Tibial nerve (tissue), 4 donors: Measurements from ENCODE around the gene CNP. TPM values are rescaled to one million over a fixed set of nuclear protein-coding genes. Genes with fewer than 3 reads are reported as not detected.

Experiments
- DNase-seq, 2 donors: peaks; one replicate each; pipeline ENCODE4 v3.0.0-alpha.2; 2019; ENCODE audit warnings: low spot score in 2 of 2
- H3K27ac ChIP-seq, 4 donors: fragments of 200-600 bp; sonication (generic) in 3 of 4; one replicate each; pipeline ENCODE4 v1.5.1; 2017 to 2019; ENCODE audit warnings: mild to moderate bottlenecking in 1 of 4
- H3K27me3 ChIP-seq, 2 donors: fragments of 200-600 bp; sonication (generic) in 1 of 2; one replicate each; pipeline versions ENCODE4 v1.5.1 to v1.6.0; 2017 to 2019
- H3K36me3 ChIP-seq, 3 donors: fragments of 200-600 bp; sonication (generic); one replicate each; pipeline ENCODE4 v1.5.1; 2018 to 2019
- H3K4me1 ChIP-seq, 4 donors: fragments of 200-600 bp; sonication (generic) in 3 of 4; one replicate each; pipeline ENCODE4 v1.5.1; 2017 to 2019
- H3K4me3 ChIP-seq, 4 donors: fragments of 200-600 bp; sonication (generic) in 3 of 4; one replicate each; pipeline ENCODE4 v1.5.1; 2017 to 2019; ENCODE audit warnings: mild to moderate bottlenecking in 1 of 4, moderate library complexity in 1 of 4
- H3K9me3 ChIP-seq, 4 donors: fragments of 200-600 bp; sonication (generic) in 3 of 4; one replicate each; pipeline ENCODE4 v1.5.1; 2017 to 2019
- EP300 ChIP-seq, 2 donors: sonication (generic); formaldehyde crosslinking; IDR thresholded peaks; one replicate each; pipeline ENCODE4 v1.6.1; 2017; ENCODE audit warnings: antibody characterized with exemption in 2 of 2, mild to moderate bottlenecking in 1 of 2
- POLR2A ChIP-seq, 2 donors: fragments of 450-650 bp; IDR thresholded peaks; one replicate each; pipeline ENCODE4 v1.6.1; 2017; ENCODE audit warnings: antibody characterized with exemption in 2 of 2, mild to moderate bottlenecking in 2 of 2, moderate library complexity in 2 of 2
- WGBS, 2 donors: methylation state at CpG; one replicate each; pipeline ENCODE4 v1.1.5; 2018; 5-methylcytosine and 5-hydroxymethylcytosine counted together
- total RNA-seq, 4 donors: library from RNA; depleted of rRNA; stranded (reverse); fragments of >200 nt; gene quantifications; one replicate each; pipeline ENCODE4 v1.1.0, GENCODE V29; 2016
- TF ChIP-seq, protein P1 (sequence below), 5 experiments: fragments of 200-600 bp in 3 of 5; fragments of 450-650 bp in 2 of 5; sonication (generic) in 3 of 5; IDR thresholded peaks; one replicate each; pipeline ENCODE4 v1.5.1; 2016 to 2019; ENCODE audit warnings: antibody characterized with exemption in 5 of 5, mild to moderate bottlenecking in 3 of 5, moderate library complexity in 2 of 5

CNP gene
- total RNA-seq, 4 donors from 2014 or later, result 174 to 345 (median 256) TPM

- H3K27ac ChIP-seq, result peak overlapping the region in 3 of 4 donors; percentile 53 to 80 (median 76)
- DNase-seq, result peak in 1 of 2 donors; percentile 10
- H3K9me3 ChIP-seq, result no peaks in the 10 kb centered on the region
- H3K4me3 ChIP-seq, result no peak overlapping the region
- TF ChIP-seq POLR2A (IDR thresholded peaks at IDR 0.05), result no peak
- no peaks in the 10 kb centered on the region for H3K27me3 ChIP-seq
- H3K36me3 ChIP-seq, result peaks cover 0 to 32% (median 14%) of the 10 kb centered on the region in 3 donors
- WGBS, 2 donors, result 77 to 86% methylated on average over 15 of the region's 15 CpGs
- H3K4me1 ChIP-seq, result peaks cover 4 to 71% (median 29%) of the 10 kb centered on the region in 4 donors
Measured at GRCh38 chr17:42023524-42024349, 57.1 kb downstream of the CNP start.

DNA sequence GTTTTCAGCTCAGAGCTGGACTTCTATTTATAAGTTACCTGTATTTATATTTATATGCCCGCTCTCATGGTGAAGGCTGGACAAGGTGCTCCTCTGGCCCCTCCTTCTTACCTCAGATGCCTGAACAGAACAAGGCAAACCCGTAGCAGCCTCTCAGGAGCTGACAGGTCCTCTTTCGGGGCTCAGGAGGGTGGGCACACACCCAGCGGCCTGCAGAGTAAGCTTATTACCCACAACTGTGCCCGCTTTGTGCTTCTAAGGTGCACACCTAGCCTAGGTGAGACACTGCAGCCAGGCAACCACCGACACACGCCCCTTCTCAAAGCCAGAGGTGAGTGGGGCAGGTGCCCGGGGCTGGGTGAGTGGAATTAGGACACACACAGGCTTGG, 58.6 kb downstream of the CNP start:
- WGBS, 2 donors, result 63 to 71% methylated on average over 8 of the region's 8 CpGs
- peaks cover 0 to 34% (median 14%) of the 10 kb centered on the region in 3 donors for H3K36me3 ChIP-seq
- H3K27me3 ChIP-seq, result no peaks in the 10 kb centered on the region
- H3K27ac ChIP-seq, result peak overlapping the region in 3 of 4 donors; percentile 53 to 80 (median 76)
- no peak overlapping the region for H3K4me3 ChIP-seq
- H3K9me3 ChIP-seq, result no peaks in the 10 kb centered on the region
- peaks cover 4 to 65% (median 27%) of the 10 kb centered on the region in 4 donors for H3K4me1 ChIP-seq
- no peak for TF ChIP-seq EP300 (IDR thresholded peaks at IDR 0.05)
- TF ChIP-seq, protein P1, sequence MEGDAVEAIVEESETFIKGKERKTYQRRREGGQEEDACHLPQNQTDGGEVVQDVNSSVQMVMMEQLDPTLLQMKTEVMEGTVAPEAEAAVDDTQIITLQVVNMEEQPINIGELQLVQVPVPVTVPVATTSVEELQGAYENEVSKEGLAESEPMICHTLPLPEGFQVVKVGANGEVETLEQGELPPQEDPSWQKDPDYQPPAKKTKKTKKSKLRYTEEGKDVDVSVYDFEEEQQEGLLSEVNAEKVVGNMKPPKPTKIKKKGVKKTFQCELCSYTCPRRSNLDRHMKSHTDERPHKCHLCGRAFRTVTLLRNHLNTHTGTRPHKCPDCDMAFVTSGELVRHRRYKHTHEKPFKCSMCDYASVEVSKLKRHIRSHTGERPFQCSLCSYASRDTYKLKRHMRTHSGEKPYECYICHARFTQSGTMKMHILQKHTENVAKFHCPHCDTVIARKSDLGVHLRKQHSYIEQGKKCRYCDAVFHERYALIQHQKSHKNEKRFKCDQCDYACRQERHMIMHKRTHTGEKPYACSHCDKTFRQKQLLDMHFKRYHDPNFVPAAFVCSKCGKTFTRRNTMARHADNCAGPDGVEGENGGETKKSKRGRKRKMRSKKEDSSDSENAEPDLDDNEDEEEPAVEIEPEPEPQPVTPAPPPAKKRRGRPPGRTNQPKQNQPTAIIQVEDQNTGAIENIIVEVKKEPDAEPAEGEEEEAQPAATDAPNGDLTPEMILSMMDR (IDR thresholded peaks at IDR 0.05), result no peak
- no peak for DNase-seq

- H3K4me3 ChIP-seq, result no peak overlapping the region
- H3K9me3 ChIP-seq, result no peaks in the 10 kb centered on the region
- peaks cover 0 to 34% (median 14%) of the 10 kb centered on the region in 3 donors for H3K36me3 ChIP-seq
- H3K27ac ChIP-seq, result peak overlapping the region in 1 of 4 donors; percentile 10
- TF ChIP-seq POLR2A (IDR thresholded peaks at IDR 0.05) (no peak), EP300 (IDR thresholded peaks at IDR 0.05) (no peak)
- TF ChIP-seq, protein P1 (IDR thresholded peaks at IDR 0.05), result no peak
- WGBS, 2 donors, result 89 to 97% methylated on average over 3 of the region's 3 CpGs
- H3K4me1 ChIP-seq, result peaks cover 4 to 59% (median 21%) of the 10 kb centered on the region in 4 donors
- H3K27me3 ChIP-seq, result no peaks in the 10 kb centered on the region
- no peak for DNase-seq
Measured at GRCh38 chr17:42025936-42026335, 59.3 kb downstream of the CNP start.

DNA sequence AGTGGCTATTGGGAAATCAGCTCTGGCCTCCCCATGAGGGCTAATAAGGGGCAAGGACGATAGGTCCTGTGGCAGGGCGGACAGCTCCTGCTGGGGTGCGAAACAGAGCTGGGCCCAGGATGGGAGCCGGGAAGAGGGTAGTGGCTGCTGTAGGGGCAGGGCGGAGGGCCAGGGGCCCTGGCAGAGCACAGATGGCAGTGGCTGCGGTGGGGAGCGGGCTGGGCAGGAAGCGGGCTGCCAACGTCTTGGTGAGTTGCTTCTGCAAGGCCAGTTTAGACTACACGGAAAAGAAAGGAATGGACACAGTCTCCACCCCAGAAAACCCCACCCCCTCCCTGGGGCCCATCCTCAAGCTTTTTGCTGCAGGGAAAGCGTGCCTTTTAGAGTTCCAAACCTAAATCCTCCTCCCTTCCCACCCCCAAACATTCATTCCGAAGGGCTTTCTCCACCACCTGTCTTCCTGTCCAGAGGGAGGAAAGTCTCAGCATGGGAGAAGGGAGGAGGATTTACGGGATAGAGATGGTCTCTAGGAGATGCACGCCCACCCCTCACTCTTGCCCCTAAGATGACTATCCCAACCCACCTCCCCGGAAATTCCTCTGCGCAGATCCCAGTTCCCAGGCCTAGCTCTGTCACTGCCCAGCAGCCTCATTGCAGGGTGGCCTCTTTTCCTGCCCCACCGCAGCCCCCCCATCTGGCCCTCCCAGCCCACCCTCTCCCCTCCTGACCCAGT, 60.4 kb downstream of the CNP start:
- DNase-seq, result no peak
- Histone ChIP-seq H3K36me3 (peaks cover 0 to 29% (median 14%) of the 10 kb centered on the region in 3 donors), H3K9me3 (no peaks in the 10 kb centered on the region), H3K27ac (no peak overlapping the region), H3K4me1 (peaks cover 0 to 48% (median 15%) of the 10 kb centered on the region in 4 donors), H3K27me3 (no peaks in the 10 kb centered on the region), H3K4me3 (no peak overlapping the region)
- TF ChIP-seq, protein P1 (IDR thresholded peaks at IDR 0.05), result no peak
- TF ChIP-seq EP300 (IDR thresholded peaks at IDR 0.05) (no peak), POLR2A (IDR thresholded peaks at IDR 0.05) (no peak)
- WGBS, 2 donors, result 37 to 44% methylated on average over 15 to 16 of the region's 17 CpGs

Other genes starting within 250 kb of the CNP start
- gene HAP1, start 232.2 kb upstream of the CNP start, total RNA-seq, result 1 to 10 TPM in 1 of 4 donors, under 1 TPM in 1, not detected in 2; 0.98 to 1.8 TPM
- 10 to 100 TPM; 42.9 to 57.7 (median 51.6) TPM for gene JUP, start 180.1 kb upstream of the CNP start, total RNA-seq
- gene P3H4, start 154.8 kb upstream of the CNP start, total RNA-seq, result 10 to 100 TPM; 14.7 to 23.9 (median 22.0) TPM
- gene FKBP10, start 153.8 kb upstream of the CNP start, total RNA-seq, result 100 to 1,000 TPM in 1 of 4 donors, 10 to 100 TPM in 3; 47.9 to 103 (median 77.4) TPM
- 10 to 100 TPM; 31.0 to 77.1 (median 33.0) TPM for gene NT5C3B, start 130.6 kb upstream of the CNP start, total RNA-seq
- gene KLHL10, start 129.0 kb upstream of the CNP start, total RNA-seq, result not detected
- gene KLHL11, start 101.4 kb upstream of the CNP start, total RNA-seq, result 10 to 100 TPM; 27.3 to 42.2 (median 32.7) TPM
- 100 to 1,000 TPM in 1 of 4 donors, 10 to 100 TPM in 3; 62.8 to 102 (median 72.6) TPM for gene ACLY, start 47.8 kb upstream of the CNP start, total RNA-seq
- 1 to 10 TPM; 3.7 to 5.4 (median 5.2) TPM for gene ODAD4, start 36.2 kb upstream of the CNP start, total RNA-seq
- gene DNAJC7, start 50.6 kb downstream of the CNP start, total RNA-seq, result 10 to 100 TPM; 56.6 to 90.2 (median 71.8) TPM
- gene NKIRAS2, start 53.3 kb downstream of the CNP start, total RNA-seq, result 10 to 100 TPM; 17.7 to 39.9 (median 23.8) TPM
- gene C17orf113, start 83.8 kb downstream of the CNP start, total RNA-seq, result 1 to 10 TPM; 1.2 to 2.9 (median 2.1) TPM
- 1 to 10 TPM in 1 of 4 donors, under 1 TPM in 1, not detected in 2; 0.20 to 1.5 TPM for gene ZNF385C, start 131.7 kb downstream of the CNP start, total RNA-seq
- gene DHX58, start 145.9 kb downstream of the CNP start, total RNA-seq, result 10 to 100 TPM; 15.9 to 29.4 (median 21.7) TPM
- 100 to 1,000 TPM in 2 of 4 donors, 10 to 100 TPM in 2; 92.2 to 143 (median 105) TPM for gene KAT2A, start 154.6 kb downstream of the CNP start, total RNA-seq
- under 1 TPM in 1 of 4 donors, not detected in 3; 0.22 TPM for gene HSPB9, start 156.0 kb downstream of the CNP start, total RNA-seq
- 100 to 1,000 TPM in 3 of 4 donors, 10 to 100 TPM in 1; 94.8 to 137 (median 117) TPM for gene RAB5C, start 188.2 kb downstream of the CNP start, total RNA-seq
- under 1 TPM in 1 of 4 donors, not detected in 3; 0.30 TPM for gene KCNH4, start 214.3 kb downstream of the CNP start, total RNA-seq
- gene HCRT, start 218.7 kb downstream of the CNP start, total RNA-seq, result not detected
- 10 to 100 TPM; 36.4 to 77.9 (median 40.7) TPM for gene GHDC, start 227.7 kb downstream of the CNP start, total RNA-seq